Body of pancreas (tissue), 4 donors: ENCODE measurements around the gene CEP112. TPM values are rescaled to one million over a fixed set of nuclear protein-coding genes. Genes with fewer than 3 reads are reported as not detected.

Experiments used
- ATAC-seq: fragments of 150-250 bp; one replicate; pipeline ENCODE4 v1.9.1; 2016
- DNase-seq, 4 donors: peaks; one replicate each; pipeline ENCODE4 v3.0.0-alpha.2; 2019
- H3K27ac ChIP-seq, 4 donors: fragments of 200-600 bp; sonication (generic); 1 replicate in 3 of 4; 2 replicates in 1 of 4; pipeline versions ENCODE4 v1.5.1 to v1.6.1; 2016 to 2019; ENCODE audit warnings: mild to moderate bottlenecking in 1 of 4, mixed read lengths in 1 of 4, moderate library complexity in 1 of 4
- H3K27me3 ChIP-seq, 2 donors: fragments of 200-600 bp; sonication (generic); one replicate each; pipeline ENCODE4 v1.6.0; 2016; ENCODE audit warnings: mild to moderate bottlenecking in 1 of 2
- H3K36me3 ChIP-seq, 2 donors: fragments of 200-600 bp; sonication (generic); replicated peaks in 1 of 2; 2 replicates each; pipeline ENCODE4 v1.5.1; 2016; ENCODE audit warnings: low read depth in 2 of 2; ENCODE audit not compliant: insufficient read depth in 1 of 2
- H3K4me1 ChIP-seq: fragments of 200-600 bp; sonication (generic); one replicate; pipeline ENCODE4 v1.6.0; 2016
- H3K4me3 ChIP-seq, 2 donors: fragments of 200-600 bp; sonication (generic); 1 replicate in 1 of 2; 2 replicates in 1 of 2; pipeline ENCODE4 v1.5.1; 2016 to 2019
- H3K9me3 ChIP-seq, 3 donors: fragments of 200-600 bp; sonication (generic); 1 replicate in 2 of 3; 2 replicates in 1 of 3; pipeline ENCODE4 v1.5.1; 2016
- CTCF ChIP-seq, 7 experiments: fragments of 450-650 bp in 4 of 7; fragments of 200-600 bp in 3 of 7; sonication (generic) in 3 of 7; IDR thresholded peaks; one replicate each; pipeline ENCODE4 v1.5.1; 2016 to 2019; ENCODE audit warnings: antibody characterized with exemption in 7 of 7
- POLR2A ChIP-seq, 3 donors: fragments of 450-650 bp; IDR thresholded peaks; one replicate each; pipeline ENCODE4 v1.6.1; 2016; ENCODE audit warnings: antibody characterized with exemption in 3 of 3, mild to moderate bottlenecking in 2 of 3
- WGBS, 2 donors: methylation state at CpG; one replicate each; pipeline ENCODE4 v1.1.5; 2017; 5-methylcytosine and 5-hydroxymethylcytosine counted together
- intact Hi-C: fragments of 100-400 bp; cut with DNase I; formaldehyde crosslinking; loops from one replicate; pipeline ENCODE4 v1.15.1; 2023
- total RNA-seq, 2 donors: library from RNA; depleted of rRNA; stranded (reverse); fragments of >200 nt; gene quantifications; one replicate each; pipeline ENCODE4 v1.1.0, GENCODE V29; 2016

The CEP112 gene
- total RNA-seq, 2 donors from 2014 or later: 5.2 to 10.2 TPM

GRCh38 chr17:65941356-65941899, 250.5 kb downstream of the CEP112 start:
- Histone ChIP-seq H3K27me3 (no peaks in the 10 kb centered on the region), H3K9me3 (no peaks in the 10 kb centered on the region), H3K27ac (no peak overlapping the region), H3K4me1 (no peaks in the 10 kb centered on the region), H3K36me3 (no peaks in the 10 kb centered on the region), H3K4me3 (no peak overlapping the region)
- intact Hi-C loops: no loop called here
- 90 to 96% methylated on average over 4 of the region's 4 CpGs for WGBS, 2 donors
- TF ChIP-seq CTCF (IDR thresholded peaks at IDR 0.05) (no peak), POLR2A (IDR thresholded peaks at IDR 0.05) (no peak)
- ATAC-seq (no peak), DNase-seq (no peak)

- H3K36me3 ChIP-seq: no peaks in the 10 kb centered on the region
- TF ChIP-seq POLR2A (IDR thresholded peaks at IDR 0.05) (no peak), CTCF (IDR thresholded peaks at IDR 0.05) (no peak)
- H3K4me1 ChIP-seq: no peaks in the 10 kb centered on the region
- DNase-seq (no peak), ATAC-seq (no peak)
- H3K4me3 ChIP-seq: no peak overlapping the region
- 84 to 90% methylated on average over 3 of the region's 3 CpGs for WGBS, 2 donors
- no peaks in the 10 kb centered on the region for H3K9me3 ChIP-seq
- H3K27ac ChIP-seq: no peak overlapping the region
- no peaks in the 10 kb centered on the region for H3K27me3 ChIP-seq
- intact Hi-C loops: no loop called here
Observed at GRCh38 chr17:65936013-65936412, 255.9 kb downstream of the CEP112 start.

- Histone ChIP-seq H3K27me3 (no peaks in the 10 kb centered on the region), H3K4me1 (no peaks in the 10 kb centered on the region), H3K9me3 (no peaks in the 10 kb centered on the region), H3K4me3 (no peak overlapping the region), H3K36me3 (no peaks in the 10 kb centered on the region), H3K27ac (no peak overlapping the region)
- intact Hi-C loops: no loop called here
- WGBS, 2 donors: 70 to 80% methylated on average over 4 of the region's 4 CpGs
- no peak for DNase-seq
- ATAC-seq: no peak
- TF ChIP-seq CTCF (IDR thresholded peaks at IDR 0.05) (no peak), POLR2A (IDR thresholded peaks at IDR 0.05) (no peak)
Observed at GRCh38 chr17:65933290-65933689, 258.6 kb downstream of the CEP112 start.

- no peaks in the 10 kb centered on the region for H3K27me3 ChIP-seq
- WGBS, 2 donors: 86 to 92% methylated on average over 3 of the region's 3 CpGs
- no peak for DNase-seq
- ATAC-seq: no peak
- no peaks in the 10 kb centered on the region for H3K4me1 ChIP-seq
- H3K27ac ChIP-seq: no peak overlapping the region
- TF ChIP-seq POLR2A (IDR thresholded peaks at IDR 0.05) (no peak), CTCF (IDR thresholded peaks at IDR 0.05) (no peak)
- H3K36me3 ChIP-seq: no peaks in the 10 kb centered on the region
- intact Hi-C loops: no loop called here
- H3K4me3 ChIP-seq: no peak overlapping the region
- H3K9me3 ChIP-seq: no peaks in the 10 kb centered on the region
Observed at GRCh38 chr17:65931246-65932149, 260.4 kb downstream of the CEP112 start.
